HG02642 (cell line): ENCODE measurements around the gene EVA1C.
"Not testable (repeated sequence)": the region's sequence is repeated elsewhere in the genome, so short reads cannot be mapped to it uniquely, and the experiment has no call there.

ENCODE experiments used
- ATAC-seq: cut with Tn5 transposase; IDR thresholded peaks from one replicate; pipeline ENCODE4 v1.9.1; 2021; ENCODE audit warnings: mild to moderate bottlenecking; ENCODE audit not compliant: unreplicated experiment, poor library complexity

EVA1C gene

GRCh38 chr21:32457360-32457840 lies 44.9 kb downstream of the EVA1C start:
- no peak for ATAC-seq

- ATAC-seq = no peak
These were observed 45.5 kb downstream of the EVA1C start for GRCh38 chr21:32457962-32458361.

GRCh38 chr21:32459972-32460371 lies 47.5 kb downstream of the EVA1C start:
- ATAC-seq = no peak

GRCh38 chr21:32461503-32461902 lies 49.0 kb downstream of the EVA1C start:
- no peak for ATAC-seq

GRCh38 chr21:32462564-32462963 lies 50.1 kb downstream of the EVA1C start:
- not testable (repeated sequence) for ATAC-seq

GRCh38 chr21:32463367-32463766 lies 50.9 kb downstream of the EVA1C start:
- ATAC-seq = no peak

GRCh38 chr21:32463889-32464300 lies 51.4 kb downstream of the EVA1C start:
- no peak for ATAC-seq

GRCh38 chr21:32467291-32467690 lies 54.8 kb downstream of the EVA1C start:
- no peak for ATAC-seq

- ATAC-seq = no peak
These were observed 56.2 kb downstream of the EVA1C start for GRCh38 chr21:32468681-32469111.

GRCh38 chr21:32469628-32470027 lies 57.1 kb downstream of the EVA1C start:
- no peak for ATAC-seq

- no peak for ATAC-seq
These were observed 57.7 kb downstream of the EVA1C start for GRCh38 chr21:32470206-32470605.

- no peak for ATAC-seq
These were observed 60.6 kb downstream of the EVA1C start for GRCh38 chr21:32472890-32473765.

GRCh38 chr21:32474179-32475059 lies 61.9 kb downstream of the EVA1C start:
- ATAC-seq = no peak

GRCh38 chr21:32475162-32475812 lies 62.8 kb downstream of the EVA1C start:
- ATAC-seq = no peak

GRCh38 chr21:32476661-32477423 lies 64.3 kb downstream of the EVA1C start:
- no peak for ATAC-seq

GRCh38 chr21:32477424-32477745 lies 64.9 kb downstream of the EVA1C start:
- ATAC-seq = no peak

- no peak for ATAC-seq
These were observed 69.4 kb downstream of the EVA1C start for GRCh38 chr21:32481875-32482408.

GRCh38 chr21:32482565-32483292 lies 70.2 kb downstream of the EVA1C start:
- no peak for ATAC-seq

- ATAC-seq = no peak
These were observed 70.7 kb downstream of the EVA1C start for GRCh38 chr21:32483293-32483595.
